Measurements from ENCODE around the gene F2.

DNA sequence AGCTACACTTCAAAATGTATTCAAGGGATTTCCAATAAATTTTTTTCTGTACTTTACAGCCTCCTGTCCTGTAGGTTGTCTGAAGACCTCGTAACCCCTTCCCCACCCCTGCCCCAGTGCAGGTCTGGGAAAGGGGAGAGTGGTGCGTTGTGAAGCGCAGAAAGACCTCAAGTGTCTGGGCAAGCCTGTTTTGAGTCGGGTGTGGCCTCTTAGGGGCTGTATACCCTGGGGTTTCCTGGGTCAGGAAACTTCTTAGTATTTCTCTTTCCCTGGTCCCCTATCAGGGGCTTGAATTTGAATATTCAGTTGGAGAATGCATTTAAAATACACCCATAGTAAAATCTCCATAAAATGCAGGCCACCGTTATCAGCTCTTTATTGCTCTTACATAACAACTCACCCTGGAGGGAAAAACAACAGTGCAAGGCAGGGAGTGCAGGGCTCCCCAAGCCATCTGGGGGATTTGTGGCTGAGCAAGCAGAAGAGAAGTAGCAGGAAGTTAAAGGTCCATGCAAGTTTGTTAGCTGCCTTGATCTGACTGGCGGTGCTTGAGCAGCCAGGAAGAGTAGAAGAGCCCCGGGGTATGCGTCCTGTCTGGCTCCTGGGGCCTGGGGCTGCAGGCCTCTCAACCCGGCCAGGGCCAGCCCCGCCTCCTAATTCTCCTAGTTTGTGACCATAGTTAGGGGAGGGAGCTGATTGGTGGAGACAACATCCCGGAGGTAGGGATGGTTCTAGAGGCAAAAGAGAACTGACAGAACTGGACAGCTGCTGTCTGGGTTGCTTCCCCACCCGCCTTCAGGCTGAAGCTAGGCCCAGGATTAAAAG, 44.3 kb upstream of the F2 start:
- TF ChIP-seq POLR2AphosphoS5 (IDR thresholded peaks at IDR 0.05; ENCODE audit: low read depth, low read length) = no peak
- no peak for TF ChIP-seq PHF20 (CRISPR knock-in tag; IDR thresholded peaks at IDR 0.05)
- no peak for TF ChIP-seq ZNF44 (CRISPR knock-in tag; IDR thresholded peaks at IDR 0.05)
- no peak for TF ChIP-seq ZNF484 (CRISPR knock-in tag; IDR thresholded peaks at IDR 0.05; ENCODE audit: borderline replicate concordance, low read depth)
- TF ChIP-seq, protein P1, sequence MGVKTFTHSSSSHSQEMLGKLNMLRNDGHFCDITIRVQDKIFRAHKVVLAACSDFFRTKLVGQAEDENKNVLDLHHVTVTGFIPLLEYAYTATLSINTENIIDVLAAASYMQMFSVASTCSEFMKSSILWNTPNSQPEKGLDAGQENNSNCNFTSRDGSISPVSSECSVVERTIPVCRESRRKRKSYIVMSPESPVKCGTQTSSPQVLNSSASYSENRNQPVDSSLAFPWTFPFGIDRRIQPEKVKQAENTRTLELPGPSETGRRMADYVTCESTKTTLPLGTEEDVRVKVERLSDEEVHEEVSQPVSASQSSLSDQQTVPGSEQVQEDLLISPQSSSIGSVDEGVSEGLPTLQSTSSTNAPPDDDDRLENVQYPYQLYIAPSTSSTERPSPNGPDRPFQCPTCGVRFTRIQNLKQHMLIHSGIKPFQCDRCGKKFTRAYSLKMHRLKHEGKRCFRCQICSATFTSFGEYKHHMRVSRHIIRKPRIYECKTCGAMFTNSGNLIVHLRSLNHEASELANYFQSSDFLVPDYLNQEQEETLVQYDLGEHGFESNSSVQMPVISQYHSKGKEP (CRISPR knock-in tag; IDR thresholded peaks at IDR 0.05) = no peak
- TF ChIP-seq, protein P2, sequence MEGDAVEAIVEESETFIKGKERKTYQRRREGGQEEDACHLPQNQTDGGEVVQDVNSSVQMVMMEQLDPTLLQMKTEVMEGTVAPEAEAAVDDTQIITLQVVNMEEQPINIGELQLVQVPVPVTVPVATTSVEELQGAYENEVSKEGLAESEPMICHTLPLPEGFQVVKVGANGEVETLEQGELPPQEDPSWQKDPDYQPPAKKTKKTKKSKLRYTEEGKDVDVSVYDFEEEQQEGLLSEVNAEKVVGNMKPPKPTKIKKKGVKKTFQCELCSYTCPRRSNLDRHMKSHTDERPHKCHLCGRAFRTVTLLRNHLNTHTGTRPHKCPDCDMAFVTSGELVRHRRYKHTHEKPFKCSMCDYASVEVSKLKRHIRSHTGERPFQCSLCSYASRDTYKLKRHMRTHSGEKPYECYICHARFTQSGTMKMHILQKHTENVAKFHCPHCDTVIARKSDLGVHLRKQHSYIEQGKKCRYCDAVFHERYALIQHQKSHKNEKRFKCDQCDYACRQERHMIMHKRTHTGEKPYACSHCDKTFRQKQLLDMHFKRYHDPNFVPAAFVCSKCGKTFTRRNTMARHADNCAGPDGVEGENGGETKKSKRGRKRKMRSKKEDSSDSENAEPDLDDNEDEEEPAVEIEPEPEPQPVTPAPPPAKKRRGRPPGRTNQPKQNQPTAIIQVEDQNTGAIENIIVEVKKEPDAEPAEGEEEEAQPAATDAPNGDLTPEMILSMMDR (CRISPR knock-in tag; IDR thresholded peaks at IDR 0.05) = no peak
- no peak for TF ChIP-seq ZNF609 (CRISPR knock-in tag; IDR thresholded peaks at IDR 0.05; ENCODE audit: borderline replicate concordance)
- TF ChIP-seq RNF2 (conservative IDR thresholded peaks at IDR 0.05; ENCODE audit: low read depth) = no peak
- TF ChIP-seq PBX3 (CRISPR knock-in tag; IDR thresholded peaks at IDR 0.05; ENCODE audit: borderline replicate concordance) = no peak
- TF ChIP-seq ZSCAN20 (CRISPR knock-in tag; IDR thresholded peaks at IDR 0.05; ENCODE audit: borderline replicate concordance) = no peak
- no peak for TF ChIP-seq ZBTB7A (CRISPR knock-in tag; IDR thresholded peaks at IDR 0.05)
- no peak for TF ChIP-seq HOXA5 (CRISPR knock-in tag; IDR thresholded peaks at IDR 0.05)
- no peak for TF ChIP-seq ZNF335 (CRISPR knock-in tag; IDR thresholded peaks at IDR 0.05)
